PFSK-1 (cell line): ENCODE measurements around the gene SYS1.

ENCODE experiments used
- FOXP2 ChIP-seq: optimal IDR thresholded peaks from 2 replicates; pipeline ENCODE3; 2011; ENCODE audit warnings: borderline replicate concordance, control low read depth, inconsistent platforms; ENCODE audit not compliant: insufficient read depth; ENCODE audit errors: extremely low read length, extremely low read depth
- POLR2AphosphoS5 ChIP-seq: IDR thresholded peaks from 2 replicates; pipeline ENCODE4 v1.6.1; 2012; ENCODE audit warnings: low read depth, mild to moderate bottlenecking, control low read depth, low read length, moderate library complexity
- SIN3A ChIP-seq: IDR thresholded peaks from 2 replicates; pipeline ENCODE4 v1.6.1; 2012; ENCODE audit warnings: mild to moderate bottlenecking, low read length, moderate library complexity, borderline replicate concordance; ENCODE audit not compliant: insufficient read depth
- TAF1 ChIP-seq: IDR thresholded peaks from 2 replicates; pipeline ENCODE4 v1.6.1; 2012; ENCODE audit warnings: low read length, control low read depth, borderline replicate concordance; ENCODE audit not compliant: insufficient read depth
- TF ChIP-seq, protein P1 (sequence below), 2 experiments: IDR thresholded peaks; 2 replicates each; pipeline versions ENCODE4 v1.6.1 to v1.8.0; 2011 to 2012; ENCODE audit warnings: low read depth in 2 of 2, low read length in 2 of 2, control low read depth in 1 of 2, inconsistent platforms in 1 of 2, mild to moderate bottlenecking in 1 of 2, moderate library complexity in 1 of 2; ENCODE audit not compliant: insufficient read depth in 1 of 2

Gene SYS1

DNA sequence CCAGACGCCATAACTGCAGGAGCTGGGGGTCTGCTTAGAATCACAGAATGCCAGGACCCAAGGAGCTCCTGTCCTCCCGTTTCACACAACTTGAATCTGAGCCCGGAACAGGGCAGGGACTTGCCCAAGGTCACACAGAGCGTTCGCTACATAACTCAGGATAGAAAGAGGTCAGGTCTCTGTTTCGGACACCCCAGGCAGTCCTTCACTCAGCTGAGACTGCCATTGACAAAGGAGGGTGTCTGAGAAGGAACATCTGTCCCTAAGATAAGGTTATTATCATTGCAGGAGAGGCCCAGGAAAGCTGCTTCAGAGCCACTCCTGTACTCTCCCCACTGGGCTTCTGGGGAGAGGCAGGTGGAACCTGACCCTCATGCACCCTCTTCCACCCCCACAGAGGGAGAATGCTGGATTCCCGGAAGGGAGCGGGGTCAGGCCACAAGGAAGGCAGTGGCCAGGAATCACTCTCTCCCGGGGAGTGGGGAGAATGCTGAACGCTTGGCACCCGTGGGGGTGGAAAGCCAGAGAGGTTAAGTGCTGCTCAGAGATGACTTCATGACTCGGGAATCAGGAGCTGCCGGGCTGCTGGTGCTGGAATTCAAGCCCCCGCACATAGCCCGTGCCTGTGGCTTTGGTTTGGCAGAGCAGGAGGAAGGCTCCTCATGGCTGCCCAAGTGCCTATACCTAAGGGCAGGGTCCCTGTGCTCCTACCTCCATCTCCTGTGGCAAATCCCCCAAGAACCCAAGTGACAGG is 25.4 kb upstream of the SYS1 start:
- TF ChIP-seq SIN3A (no peak), FOXP2 (no peak), POLR2AphosphoS5 (no peak), TAF1 (no peak)
- TF ChIP-seq, protein P1, sequence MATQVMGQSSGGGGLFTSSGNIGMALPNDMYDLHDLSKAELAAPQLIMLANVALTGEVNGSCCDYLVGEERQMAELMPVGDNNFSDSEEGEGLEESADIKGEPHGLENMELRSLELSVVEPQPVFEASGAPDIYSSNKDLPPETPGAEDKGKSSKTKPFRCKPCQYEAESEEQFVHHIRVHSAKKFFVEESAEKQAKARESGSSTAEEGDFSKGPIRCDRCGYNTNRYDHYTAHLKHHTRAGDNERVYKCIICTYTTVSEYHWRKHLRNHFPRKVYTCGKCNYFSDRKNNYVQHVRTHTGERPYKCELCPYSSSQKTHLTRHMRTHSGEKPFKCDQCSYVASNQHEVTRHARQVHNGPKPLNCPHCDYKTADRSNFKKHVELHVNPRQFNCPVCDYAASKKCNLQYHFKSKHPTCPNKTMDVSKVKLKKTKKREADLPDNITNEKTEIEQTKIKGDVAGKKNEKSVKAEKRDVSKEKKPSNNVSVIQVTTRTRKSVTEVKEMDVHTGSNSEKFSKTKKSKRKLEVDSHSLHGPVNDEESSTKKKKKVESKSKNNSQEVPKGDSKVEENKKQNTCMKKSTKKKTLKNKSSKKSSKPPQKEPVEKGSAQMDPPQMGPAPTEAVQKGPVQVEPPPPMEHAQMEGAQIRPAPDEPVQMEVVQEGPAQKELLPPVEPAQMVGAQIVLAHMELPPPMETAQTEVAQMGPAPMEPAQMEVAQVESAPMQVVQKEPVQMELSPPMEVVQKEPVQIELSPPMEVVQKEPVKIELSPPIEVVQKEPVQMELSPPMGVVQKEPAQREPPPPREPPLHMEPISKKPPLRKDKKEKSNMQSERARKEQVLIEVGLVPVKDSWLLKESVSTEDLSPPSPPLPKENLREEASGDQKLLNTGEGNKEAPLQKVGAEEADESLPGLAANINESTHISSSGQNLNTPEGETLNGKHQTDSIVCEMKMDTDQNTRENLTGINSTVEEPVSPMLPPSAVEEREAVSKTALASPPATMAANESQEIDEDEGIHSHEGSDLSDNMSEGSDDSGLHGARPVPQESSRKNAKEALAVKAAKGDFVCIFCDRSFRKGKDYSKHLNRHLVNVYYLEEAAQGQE (IDR thresholded peaks at IDR 0.05; ENCODE audit: insufficient read depth in 1 of 2, low read depth in 2 of 2, low read length in 2 of 2) = no peak

DNA sequence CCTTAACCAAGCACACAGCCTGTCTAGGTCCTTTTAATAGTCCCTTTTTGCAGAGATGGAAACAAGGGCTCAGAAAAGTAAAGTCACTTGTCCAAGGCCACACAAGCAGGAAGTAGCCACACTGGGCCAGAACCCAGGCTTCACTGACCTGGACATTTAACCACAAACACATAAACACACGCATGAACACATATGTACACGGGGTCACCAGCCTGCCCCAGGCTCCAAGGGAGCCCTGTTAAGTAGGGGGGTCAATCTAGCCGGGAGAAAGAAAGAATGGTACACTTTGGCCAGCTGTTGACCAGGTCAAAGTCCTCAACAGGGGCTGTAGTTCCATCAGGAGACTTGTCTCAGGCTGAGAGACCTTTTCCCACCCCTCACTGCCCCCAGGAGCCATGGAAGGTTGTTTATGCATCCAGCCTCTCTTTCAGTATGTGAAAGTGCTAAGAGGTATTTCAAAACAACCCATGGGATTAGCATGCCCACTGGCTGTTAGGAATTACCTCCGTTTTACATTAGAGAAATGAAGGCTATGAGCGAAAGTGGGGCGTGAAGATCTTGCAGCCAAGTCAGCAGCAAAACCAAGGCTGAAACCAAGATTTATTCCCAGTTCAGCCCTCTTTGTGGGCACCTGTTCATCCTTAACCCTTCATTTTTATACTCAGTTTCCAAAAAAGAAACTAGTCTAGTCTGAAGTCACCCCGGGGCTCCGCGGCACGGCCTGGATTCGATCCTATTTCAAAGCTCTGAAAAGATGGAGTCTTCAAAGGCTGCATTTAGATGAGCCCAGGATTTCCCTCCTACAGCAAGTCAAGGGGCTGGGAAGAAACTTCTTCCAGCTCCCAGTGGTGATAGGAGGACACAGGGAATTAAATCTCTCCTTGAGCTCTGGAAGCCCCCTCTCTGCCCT is 24.6 kb upstream of the SYS1 start:
- TF ChIP-seq FOXP2 = no peak
- TF ChIP-seq POLR2AphosphoS5 = no peak
- TF ChIP-seq, protein P1 (IDR thresholded peaks at IDR 0.05; ENCODE audit: insufficient read depth in 1 of 2, low read depth in 2 of 2, low read length in 2 of 2) = no peak
- no peak for TF ChIP-seq TAF1

DNA sequence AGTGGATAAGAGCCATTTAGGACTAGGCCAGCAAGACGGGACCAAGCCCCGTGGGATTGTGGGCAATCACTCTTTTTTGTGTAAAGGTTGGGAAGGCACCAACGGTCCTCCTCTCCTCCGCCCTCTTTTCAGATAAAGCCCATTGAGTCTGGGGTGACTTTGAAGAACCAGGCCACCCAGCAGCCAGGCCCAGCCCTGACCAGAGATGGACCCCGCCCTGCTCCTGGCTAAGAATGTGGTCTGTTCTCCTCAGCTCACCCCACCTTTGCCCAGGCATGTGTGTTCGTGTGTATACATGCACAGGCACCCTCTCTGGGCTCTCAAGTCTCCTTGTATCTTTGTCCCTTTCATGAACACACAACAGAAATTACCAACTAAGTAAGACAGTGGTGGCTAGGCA is 23.9 kb upstream of the SYS1 start:
- TF ChIP-seq SIN3A (no peak), POLR2AphosphoS5 (no peak), TAF1 (no peak), FOXP2 (no peak)
- TF ChIP-seq, protein P1 (IDR thresholded peaks at IDR 0.05; ENCODE audit: insufficient read depth in 1 of 2, low read depth in 2 of 2, low read length in 2 of 2) = no peak

DNA sequence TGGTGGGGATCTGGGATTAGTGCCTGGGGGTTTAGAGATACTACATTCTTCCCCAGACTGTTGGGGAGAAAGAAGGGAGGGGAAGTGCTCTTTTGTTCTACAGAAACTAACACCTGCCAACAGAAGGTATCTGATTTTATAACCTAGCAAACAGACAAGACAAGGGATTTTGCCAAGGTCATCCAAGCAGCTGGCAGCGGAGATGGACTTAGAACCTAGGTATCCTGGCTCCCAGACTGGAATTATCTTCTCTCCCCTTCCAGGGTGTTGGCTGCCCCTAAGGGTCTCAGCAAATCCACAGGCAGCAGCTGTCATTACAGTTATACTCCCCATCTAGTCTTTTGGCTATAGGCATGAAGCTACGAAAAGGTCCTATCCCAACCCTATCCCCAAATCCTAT is 23.2 kb upstream of the SYS1 start:
- no peak for TF ChIP-seq FOXP2
- TF ChIP-seq SIN3A = no peak
- no peak for TF ChIP-seq TAF1
- no peak for TF ChIP-seq POLR2AphosphoS5
- TF ChIP-seq, protein P1 (IDR thresholded peaks at IDR 0.05; ENCODE audit: insufficient read depth in 1 of 2, low read depth in 2 of 2, low read length in 2 of 2) = no peak
